Measurements from ENCODE around the gene NUDT13. TPM values are rescaled to one million over a fixed set of nuclear protein-coding genes. Genes with fewer than 3 reads are reported as not detected.
A peak's percentile ranks its signal among the peaks of the same experiment; 100 is the strongest.

NUDT13 gene
- total and polyA plus RNA-seq, 2 donors (not counting 1 experiment from before 2014, with no cell fraction given) = 2.5 to 4.5 TPM

DNA sequence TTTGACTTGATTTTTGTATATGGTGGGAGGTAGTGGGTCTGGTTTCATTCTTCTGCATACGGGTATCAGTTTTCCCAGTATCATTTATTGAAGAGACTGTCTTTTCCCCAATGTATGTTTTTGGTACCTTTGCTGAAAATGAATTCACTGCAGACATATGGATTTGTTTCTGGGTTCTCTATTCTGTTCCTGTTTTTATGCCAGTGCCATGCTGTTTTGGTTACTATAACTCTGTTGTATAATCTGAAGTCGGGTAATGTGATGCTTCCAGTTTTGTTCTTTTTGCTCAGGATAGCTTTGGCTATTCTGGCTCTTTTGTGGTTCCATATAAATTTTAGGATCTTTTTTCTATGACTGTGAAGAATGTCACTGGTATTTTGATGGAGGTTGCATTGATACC, 56.7 kb downstream of the NUDT13 start:
- ATAC-seq (ENCODE audit: low read depth) = no peak
- Mint-ChIP-seq H3K27ac (peak overlapping the region; percentile 97), H3K4me3 (peak overlapping the region; percentile 100), H3K9me3 (ENCODE audit: insufficient read depth) (no peaks in the 10 kb centered on the region), H3K4me1 (peaks cover 43% of the 10 kb centered on the region), H3K27me3 (no peaks in the 10 kb centered on the region)
- H3K27ac ChIP-seq (ENCODE audit: low read length in 2 of 2) = peak overlapping the region in 1 of 2 donors; percentile 90
- no peak for DNase-seq
- H3K4me3 ChIP-seq (ENCODE audit: control extremely low read depth in 1 of 5, extremely low read depth in 1 of 5, insufficient read depth in 1 of 5, low read depth in 2 of 5, low read length in 4 of 5) = peak overlapping the region; percentile 72 to 99 (median 98)
- no peaks in the 10 kb centered on the region for H3K9me3 ChIP-seq (ENCODE audit: control extremely low read depth in 1 of 3, control insufficient read depth in 2 of 3, insufficient read depth in 1 of 3, low read length in 2 of 3)
- H3K9ac ChIP-seq (ENCODE audit: low read length) = peak overlapping the region; percentile 76
- intact Hi-C loops (cut with micrococcal nuclease) = loop anchor here (5.0 kb wide), 3 partner anchors 330 to 575 kb away; partner anchors contain the start of genes MICU1, PPP3CB and SEC24C
- peaks cover 4% of the 10 kb centered on the region for H4K20me1 ChIP-seq (ENCODE audit: control insufficient read depth, insufficient read depth, low read length, poor library complexity, severe bottlenecking)
- POLR2A ChIA-PET = no interaction called here
- H3K79me2 ChIP-seq (ENCODE audit: control insufficient read depth, insufficient read depth, low read length) = peaks cover 64% of the 10 kb centered on the region
- H3K36me3 ChIP-seq (replicated peaks in 1 of 2; ENCODE audit: control extremely low read depth in 1 of 2, control insufficient read depth in 1 of 2, extremely low read depth in 1 of 2, insufficient read depth in 2 of 2, low read length in 1 of 2) = peaks cover 3 to 13% of the 10 kb centered on the region in 2 experiments
- H3K27me3 ChIP-seq (replicated peaks in 1 of 4; ENCODE audit: control extremely low read depth in 1 of 4, control insufficient read depth in 3 of 4, insufficient read depth in 4 of 4, low read length in 3 of 4) = no peaks in the 10 kb centered on the region
- peaks cover 18 to 22% of the 10 kb centered on the region in 2 donors for H3K4me1 ChIP-seq (ENCODE audit: control insufficient read depth in 2 of 2, insufficient read depth in 2 of 2, low read length in 2 of 2)
- WGBS (ENCODE audit: insufficient coverage) = 83% methylated on average over 1 of the region's 2 CpGs
- no peak overlapping the region for H2AFZ ChIP-seq (ENCODE audit: insufficient read depth, low read depth, low read length, poor library complexity, severe bottlenecking)
- H3K4me2 ChIP-seq (replicated peaks; ENCODE audit: low read depth, low read length, poor library complexity, severe bottlenecking) = peak overlapping the region; percentile 73
- CTCF ChIA-PET = no interaction called here
- TF ChIP-seq EZH2 (IDR thresholded peaks at IDR 0.05; ENCODE audit: borderline replicate concordance, insufficient read depth, low read depth, low read length, poor library complexity, severe bottlenecking) (no peak), CTCF (IDR thresholded peaks at IDR 0.05) (no peak)

GRCh38 chr10:73167458-73167782, 57.2 kb downstream of the NUDT13 start:
- H3K36me3 ChIP-seq (replicated peaks in 1 of 2; ENCODE audit: control extremely low read depth in 1 of 2, control insufficient read depth in 1 of 2, extremely low read depth in 1 of 2, insufficient read depth in 2 of 2, low read length in 1 of 2) = peaks cover under 1 to 8% of the 10 kb centered on the region in 2 experiments
- H3K9me3 ChIP-seq (ENCODE audit: control extremely low read depth in 1 of 3, control insufficient read depth in 2 of 3, insufficient read depth in 1 of 3, low read length in 2 of 3) = no peaks in the 10 kb centered on the region
- no peaks in the 10 kb centered on the region for H3K9me3 Mint-ChIP-seq (ENCODE audit: insufficient read depth)
- peak overlapping the region; percentile 100 for H3K4me3 Mint-ChIP-seq
- no peak for DNase-seq
- intact Hi-C loops (cut with micrococcal nuclease) = loop anchor here (5.0 kb wide), 3 partner anchors 330 to 575 kb away; partner anchors contain the start of genes MICU1, PPP3CB and SEC24C
- peaks cover 18 to 22% of the 10 kb centered on the region in 2 donors for H3K4me1 ChIP-seq (ENCODE audit: control insufficient read depth in 2 of 2, insufficient read depth in 2 of 2, low read length in 2 of 2)
- H2AFZ ChIP-seq (ENCODE audit: insufficient read depth, low read depth, low read length, poor library complexity, severe bottlenecking) = peak overlapping the region; percentile 98
- no peaks in the 10 kb centered on the region for H3K27me3 ChIP-seq (replicated peaks in 1 of 4; ENCODE audit: control extremely low read depth in 1 of 4, control insufficient read depth in 3 of 4, insufficient read depth in 4 of 4, low read length in 3 of 4)
- H3K4me3 ChIP-seq (ENCODE audit: control extremely low read depth in 1 of 5, extremely low read depth in 1 of 5, insufficient read depth in 1 of 5, low read depth in 2 of 5, low read length in 4 of 5) = peak overlapping the region; percentile 72 to 99 (median 98)
- ATAC-seq (ENCODE audit: low read depth) = no peak
- ChIA-PET CTCF (interaction anchor here (1.5 kb wide), 1 partner anchor 10 kb away, joined by 6 read pairs; no protein-coding TSS in a partner anchor), POLR2A (no interaction called here)
- H3K27ac Mint-ChIP-seq = peak overlapping the region; percentile 97
- no peaks in the 10 kb centered on the region for H3K27me3 Mint-ChIP-seq
- WGBS (ENCODE audit: insufficient coverage) = 8% methylated on average over 5 of the region's 5 CpGs
- peak overlapping the region; percentile 76 for H3K9ac ChIP-seq (ENCODE audit: low read length)
- no peak for TF ChIP-seq CTCF (IDR thresholded peaks at IDR 0.05)
- no peak for TF ChIP-seq EZH2 (IDR thresholded peaks at IDR 0.05; ENCODE audit: borderline replicate concordance, insufficient read depth, low read depth, low read length, poor library complexity, severe bottlenecking)
- peaks cover 60% of the 10 kb centered on the region for H3K79me2 ChIP-seq (ENCODE audit: control insufficient read depth, insufficient read depth, low read length)
- peaks cover 40% of the 10 kb centered on the region for H3K4me1 Mint-ChIP-seq
- H3K27ac ChIP-seq (ENCODE audit: low read length in 2 of 2) = peak overlapping the region; percentile 90
- H3K4me2 ChIP-seq (replicated peaks; ENCODE audit: low read depth, low read length, poor library complexity, severe bottlenecking) = peak overlapping the region; percentile 73
- H4K20me1 ChIP-seq (ENCODE audit: control insufficient read depth, insufficient read depth, low read length, poor library complexity, severe bottlenecking) = peaks cover 1% of the 10 kb centered on the region

Measured in B cell (primary cell).